Measurements from ENCODE around the gene KLHL29. TPM values are rescaled to one million over a fixed set of nuclear protein-coding genes. Genes with fewer than 3 reads are reported as not detected.

The KLHL29 gene
- total and polyA plus RNA-seq, 10 of the 15 experiments (the other 5 are each of a cell fraction or from before 2014, with no cell fraction given), result 1.4 to 19.5 (median 6.1) TPM

DNA sequence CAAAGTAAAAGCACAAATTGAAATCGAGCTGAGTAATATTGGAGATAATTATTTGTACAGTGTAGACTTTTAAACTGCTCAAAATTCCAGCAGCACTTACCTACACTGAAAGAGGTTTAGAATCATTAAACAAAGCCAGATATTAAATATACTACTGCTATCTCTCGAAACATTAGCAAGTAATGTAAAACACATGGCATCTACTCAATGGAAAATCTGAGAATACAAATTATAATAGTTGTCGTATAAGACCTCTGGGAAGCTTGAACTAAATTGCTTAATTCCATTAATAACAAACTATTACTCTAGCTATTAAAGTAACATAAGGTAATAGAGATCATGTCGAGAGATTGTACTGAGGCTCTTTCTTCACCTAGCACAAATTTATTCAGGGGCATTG lies 108.9 kb downstream of the KLHL29 start (continued):
- TF ChIP-seq, protein P1, sequence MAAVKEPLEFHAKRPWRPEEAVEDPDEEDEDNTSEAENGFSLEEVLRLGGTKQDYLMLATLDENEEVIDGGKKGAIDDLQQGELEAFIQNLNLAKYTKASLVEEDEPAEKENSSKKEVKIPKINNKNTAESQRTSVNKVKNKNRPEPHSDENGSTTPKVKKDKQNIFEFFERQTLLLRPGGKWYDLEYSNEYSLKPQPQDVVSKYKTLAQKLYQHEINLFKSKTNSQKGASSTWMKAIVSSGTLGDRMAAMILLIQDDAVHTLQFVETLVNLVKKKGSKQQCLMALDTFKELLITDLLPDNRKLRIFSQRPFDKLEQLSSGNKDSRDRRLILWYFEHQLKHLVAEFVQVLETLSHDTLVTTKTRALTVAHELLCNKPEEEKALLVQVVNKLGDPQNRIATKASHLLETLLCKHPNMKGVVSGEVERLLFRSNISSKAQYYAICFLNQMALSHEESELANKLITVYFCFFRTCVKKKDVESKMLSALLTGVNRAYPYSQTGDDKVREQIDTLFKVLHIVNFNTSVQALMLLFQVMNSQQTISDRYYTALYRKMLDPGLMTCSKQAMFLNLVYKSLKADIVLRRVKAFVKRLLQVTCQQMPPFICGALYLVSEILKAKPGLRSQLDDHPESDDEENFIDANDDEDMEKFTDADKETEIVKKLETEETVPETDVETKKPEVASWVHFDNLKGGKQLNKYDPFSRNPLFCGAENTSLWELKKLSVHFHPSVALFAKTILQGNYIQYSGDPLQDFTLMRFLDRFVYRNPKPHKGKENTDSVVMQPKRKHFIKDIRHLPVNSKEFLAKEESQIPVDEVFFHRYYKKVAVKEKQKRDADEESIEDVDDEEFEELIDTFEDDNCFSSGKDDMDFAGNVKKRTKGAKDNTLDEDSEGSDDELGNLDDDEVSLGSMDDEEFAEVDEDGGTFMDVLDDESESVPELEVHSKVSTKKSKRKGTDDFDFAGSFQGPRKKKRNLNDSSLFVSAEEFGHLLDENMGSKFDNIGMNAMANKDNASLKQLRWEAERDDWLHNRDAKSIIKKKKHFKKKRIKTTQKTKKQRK (IDR thresholded peaks at IDR 0.05; ENCODE audit: low read depth, low read length), result no peak
- TF ChIP-seq, protein P2, sequence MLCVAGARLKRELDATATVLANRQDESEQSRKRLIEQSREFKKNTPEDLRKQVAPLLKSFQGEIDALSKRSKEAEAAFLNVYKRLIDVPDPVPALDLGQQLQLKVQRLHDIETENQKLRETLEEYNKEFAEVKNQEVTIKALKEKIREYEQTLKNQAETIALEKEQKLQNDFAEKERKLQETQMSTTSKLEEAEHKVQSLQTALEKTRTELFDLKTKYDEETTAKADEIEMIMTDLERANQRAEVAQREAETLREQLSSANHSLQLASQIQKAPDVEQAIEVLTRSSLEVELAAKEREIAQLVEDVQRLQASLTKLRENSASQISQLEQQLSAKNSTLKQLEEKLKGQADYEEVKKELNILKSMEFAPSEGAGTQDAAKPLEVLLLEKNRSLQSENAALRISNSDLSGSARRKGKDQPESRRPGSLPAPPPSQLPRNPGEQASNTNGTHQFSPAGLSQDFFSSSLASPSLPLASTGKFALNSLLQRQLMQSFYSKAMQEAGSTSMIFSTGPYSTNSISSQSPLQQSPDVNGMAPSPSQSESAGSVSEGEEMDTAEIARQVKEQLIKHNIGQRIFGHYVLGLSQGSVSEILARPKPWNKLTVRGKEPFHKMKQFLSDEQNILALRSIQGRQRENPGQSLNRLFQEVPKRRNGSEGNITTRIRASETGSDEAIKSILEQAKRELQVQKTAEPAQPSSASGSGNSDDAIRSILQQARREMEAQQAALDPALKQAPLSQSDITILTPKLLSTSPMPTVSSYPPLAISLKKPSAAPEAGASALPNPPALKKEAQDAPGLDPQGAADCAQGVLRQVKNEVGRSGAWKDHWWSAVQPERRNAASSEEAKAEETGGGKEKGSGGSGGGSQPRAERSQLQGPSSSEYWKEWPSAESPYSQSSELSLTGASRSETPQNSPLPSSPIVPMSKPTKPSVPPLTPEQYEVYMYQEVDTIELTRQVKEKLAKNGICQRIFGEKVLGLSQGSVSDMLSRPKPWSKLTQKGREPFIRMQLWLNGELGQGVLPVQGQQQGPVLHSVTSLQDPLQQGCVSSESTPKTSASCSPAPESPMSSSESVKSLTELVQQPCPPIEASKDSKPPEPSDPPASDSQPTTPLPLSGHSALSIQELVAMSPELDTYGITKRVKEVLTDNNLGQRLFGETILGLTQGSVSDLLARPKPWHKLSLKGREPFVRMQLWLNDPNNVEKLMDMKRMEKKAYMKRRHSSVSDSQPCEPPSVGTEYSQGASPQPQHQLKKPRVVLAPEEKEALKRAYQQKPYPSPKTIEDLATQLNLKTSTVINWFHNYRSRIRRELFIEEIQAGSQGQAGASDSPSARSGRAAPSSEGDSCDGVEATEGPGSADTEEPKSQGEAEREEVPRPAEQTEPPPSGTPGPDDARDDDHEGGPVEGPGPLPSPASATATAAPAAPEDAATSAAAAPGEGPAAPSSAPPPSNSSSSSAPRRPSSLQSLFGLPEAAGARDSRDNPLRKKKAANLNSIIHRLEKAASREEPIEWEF (IDR thresholded peaks at IDR 0.05; ENCODE audit: insufficient replicate concordance, low read depth, low read length), result no peak
- TF ChIP-seq EGR1 (IDR thresholded peaks at IDR 0.05; ENCODE audit: borderline replicate concordance in 1 of 2, low read depth in 2 of 2, low read length in 2 of 2) (no peak), SMC3 (IDR thresholded peaks at IDR 0.05; ENCODE audit: borderline replicate concordance, low read length) (no peak), CEBPB (IDR thresholded peaks at IDR 0.05; ENCODE audit: borderline replicate concordance in 1 of 2, low read depth in 2 of 2, low read length in 2 of 2) (no peak), TAF1 (IDR thresholded peaks at IDR 0.05; ENCODE audit: borderline replicate concordance, low read depth, low read length) (no peak), ESRRA (IDR thresholded peaks at IDR 0.05; ENCODE audit: low read length) (no peak)
- TF ChIP-seq, protein P3, sequence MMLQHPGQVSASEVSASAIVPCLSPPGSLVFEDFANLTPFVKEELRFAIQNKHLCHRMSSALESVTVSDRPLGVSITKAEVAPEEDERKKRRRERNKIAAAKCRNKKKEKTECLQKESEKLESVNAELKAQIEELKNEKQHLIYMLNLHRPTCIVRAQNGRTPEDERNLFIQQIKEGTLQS (IDR thresholded peaks at IDR 0.05; ENCODE audit: borderline replicate concordance, extremely low read depth, low read depth, low read length), result no peak
